SK-N-SH (cell line): ENCODE results near the gene RBBP5. TPM values are rescaled to one million over a fixed set of nuclear protein-coding genes. Genes with fewer than 3 reads are reported as not detected.

Experiments used
- CTCF ChIA-PET: fragments of 300-600, 350-600 bp; formaldehyde crosslinking; extraction: SDS; loops from one replicate; lab custom pipeline; 2021; lab: Yijun Ruan, JAX
- POLR2A ChIA-PET: fragments of 350-600 bp; sonication (Branson Sonifier 250); formaldehyde crosslinking; extraction: SDS; loops from one replicate; lab custom pipeline; 2020; ENCODE audit warnings: antibody characterized with exemption, inconsistent platforms; lab: Yijun Ruan, JAX
- DNase-seq: peaks from one replicate; pipeline ENCODE4 v3.0.0; 2012
- H2AFZ ChIP-seq: fragments of 200-600 bp; sonication (generic); 2 replicates; pipeline ENCODE4 v1.8.1; 2016; ENCODE audit warnings: antibody characterized with exemption, mild to moderate bottlenecking, low read depth
- H3F3A ChIP-seq: fragments of 200-600 bp; sonication (generic); replicated peaks from 2 replicates; pipeline ENCODE3; 2016; ENCODE audit warnings: antibody characterized with exemption, mild to moderate bottlenecking; ENCODE audit not compliant: insufficient read depth
- H3K27ac ChIP-seq, 2 experiments: fragments of 200-500 bp in 1 of 2; fragments of 200-600 bp in 1 of 2; sonication (Bioruptor generic) in 1 of 2; sonication (generic), shearing (Covaris generic) in 1 of 2; 2 replicates each; pipeline versions ENCODE4 v1.5.1 to v1.6.1; 2014 to 2016; ENCODE audit warnings: low read depth in 2 of 2, inconsistent platforms in 1 of 2, low read length in 1 of 2, mild to moderate bottlenecking in 1 of 2, mixed read lengths in 1 of 2
- H3K27me3 ChIP-seq: fragments of 200-600 bp; sonication (generic), shearing (Covaris generic); 2 replicates; pipeline ENCODE4 v1.6.1; 2016; ENCODE audit warnings: mixed run types; ENCODE audit not compliant: insufficient read depth
- H3K36me3 ChIP-seq, 2 experiments: fragments of 200-500 bp in 1 of 2; fragments of 200-600 bp in 1 of 2; sonication (Bioruptor generic) in 1 of 2; sonication (generic) in 1 of 2; replicated peaks in 1 of 2; 2 replicates each; pipeline versions ENCODE3 to v1.5.1; 2014 to 2016; ENCODE audit warnings: low read length in 1 of 2, mild to moderate bottlenecking in 1 of 2; ENCODE audit not compliant: insufficient read depth in 2 of 2, control insufficient read depth in 1 of 2
- H3K4me1 ChIP-seq, 2 experiments: fragments of 200-500 bp in 1 of 2; fragments of 200-600 bp in 1 of 2; sonication (Bioruptor generic) in 1 of 2; sonication (generic), shearing (Covaris generic) in 1 of 2; 2 replicates each; pipeline versions ENCODE4 v1.5.1 to v1.6.1; 2014 to 2016; ENCODE audit warnings: low read depth in 1 of 2, low read length in 1 of 2, mixed run types in 1 of 2; ENCODE audit not compliant: insufficient read depth in 2 of 2, control insufficient read depth in 1 of 2
- H3K4me2 ChIP-seq: fragments of 200-600 bp; sonication (generic), shearing (Covaris generic); 2 replicates; pipeline ENCODE4 v1.6.1; 2017; ENCODE audit warnings: mixed run types
- H3K4me3 ChIP-seq, 2 experiments: fragments of 200-500 bp in 1 of 2; fragments of 200-600 bp in 1 of 2; sonication (Bioruptor generic) in 1 of 2; sonication (generic), shearing (Covaris generic) in 1 of 2; 2 replicates each; pipeline versions ENCODE4 v1.5.1 to v1.8.1; 2014 to 2016; ENCODE audit warnings: low read depth in 2 of 2, inconsistent platforms in 1 of 2, low read length in 1 of 2, mild to moderate bottlenecking in 1 of 2, mixed read lengths in 1 of 2, moderate library complexity in 1 of 2
- H3K79me2 ChIP-seq: fragments of 200-600 bp; sonication (generic); 2 replicates; pipeline ENCODE4 v1.8.1; 2017; ENCODE audit warnings: mild to moderate bottlenecking; ENCODE audit not compliant: insufficient read depth
- H3K9ac ChIP-seq: fragments of 200-600 bp; sonication (generic); 2 replicates; pipeline ENCODE4 v1.6.1; 2017; ENCODE audit warnings: mixed run types
- H3K9me2 ChIP-seq: fragments of 200-600 bp; sonication (generic); 2 replicates; pipeline ENCODE4 v1.6.1; 2017; ENCODE audit warnings: mixed run types
- H3K9me3 ChIP-seq: fragments of 200-600 bp; sonication (generic); 2 replicates; pipeline ENCODE4 v1.6.1; 2017; ENCODE audit warnings: mixed run types, mild to moderate bottlenecking, moderate library complexity
- H4K20me1 ChIP-seq: fragments of 200-600 bp; sonication (generic); 2 replicates; pipeline ENCODE4 v1.6.1; 2017; ENCODE audit warnings: mild to moderate bottlenecking, mixed run types; ENCODE audit not compliant: insufficient read depth
- CHD2 ChIP-seq: fragments of 150-350 bp; IDR thresholded peaks from 2 replicates; pipeline ENCODE4 v1.6.1; 2018; ENCODE audit warnings: low read length; ENCODE audit not compliant: partially characterized antibody
- CTCF ChIP-seq: fragments of 200-600 bp; sonication (generic); IDR thresholded peaks from 2 replicates; pipeline ENCODE4 v1.6.1; 2017; ENCODE audit warnings: antibody characterized with exemption, mild to moderate bottlenecking, moderate library complexity
- ELF1 ChIP-seq: IDR thresholded peaks from 2 replicates; pipeline ENCODE4 v1.4.0; 2012
- EP300 ChIP-seq, 2 experiments: IDR thresholded peaks; 2 replicates each; pipeline versions ENCODE4 v1.4.0 to v1.6.1; 2012; ENCODE audit warnings: borderline replicate concordance in 1 of 2, low read depth in 1 of 2, low read length in 1 of 2
- EZH2phosphoT487 ChIP-seq: fragments of 200-600 bp; sonication (generic); IDR thresholded peaks from 2 replicates; pipeline ENCODE4 v1.6.1; 2017; ENCODE audit warnings: low read depth, mixed run types, mild to moderate bottlenecking, antibody characterized with exemption, moderate library complexity, borderline replicate concordance
- FOSL2 ChIP-seq: IDR thresholded peaks from 2 replicates; pipeline ENCODE4 v1.4.0; 2012; ENCODE audit warnings: low read depth, mild to moderate bottlenecking, moderate library complexity, borderline replicate concordance
- FOXJ3 ChIP-seq: sonication (generic); formaldehyde crosslinking; IDR thresholded peaks from 2 replicates; pipeline ENCODE4 v1.5.1; 2020; ENCODE audit warnings: mild to moderate bottlenecking, missing genetic modification reagents
- FOXM1 ChIP-seq: IDR thresholded peaks from 2 replicates; pipeline ENCODE4 v1.4.0; 2012; ENCODE audit warnings: low read depth, mild to moderate bottlenecking
- GATA2 ChIP-seq: sonication (generic); formaldehyde crosslinking; IDR thresholded peaks from 2 replicates; pipeline ENCODE4 v1.5.0; 2020; ENCODE audit warnings: mild to moderate bottlenecking, missing genetic modification reagents
- IRF3 ChIP-seq: fragments of 150-350 bp; IDR thresholded peaks from 2 replicates; pipeline ENCODE4 v1.6.1; 2016; ENCODE audit warnings: mild to moderate bottlenecking, low read depth, low read length
- JUND ChIP-seq: IDR thresholded peaks from 2 replicates; pipeline ENCODE4 v1.4.0; 2012
- MAX ChIP-seq: IDR thresholded peaks from 2 replicates; pipeline ENCODE4 v1.4.0; 2012; ENCODE audit warnings: low read depth
- NRF1 ChIP-seq: IDR thresholded peaks from 2 replicates; pipeline ENCODE4 v1.6.1; 2012; ENCODE audit warnings: low read depth, mild to moderate bottlenecking, low read length
- POLR2AphosphoS5 ChIP-seq: IDR thresholded peaks from 2 replicates; pipeline ENCODE4 v1.6.1; 2012; ENCODE audit warnings: low read depth, low read length
- RAD21 ChIP-seq: IDR thresholded peaks from 2 replicates; pipeline ENCODE4 v1.6.1; 2012; ENCODE audit warnings: mild to moderate bottlenecking, low read length
- RCOR1 ChIP-seq: fragments of 150-350 bp; IDR thresholded peaks from 2 replicates; pipeline ENCODE4 v1.6.1; 2017; ENCODE audit warnings: antibody characterized with exemption, low read length
- REST ChIP-seq: IDR thresholded peaks from 2 replicates; pipeline ENCODE4 v1.6.1; 2012; ENCODE audit warnings: mild to moderate bottlenecking, low read depth, low read length, moderate library complexity
- SIN3A ChIP-seq: IDR thresholded peaks from 2 replicates; pipeline ENCODE4 v1.6.1; 2012; ENCODE audit warnings: low read depth, mild to moderate bottlenecking, low read length, moderate library complexity, borderline replicate concordance
- SMC3 ChIP-seq: IDR thresholded peaks from 2 replicates; pipeline ENCODE4 v1.6.1; 2012; ENCODE audit warnings: low read depth, low read length, improper control_type of control experiment
- TEAD4 ChIP-seq: IDR thresholded peaks from 2 replicates; pipeline ENCODE4 v1.4.0; 2012; ENCODE audit warnings: mild to moderate bottlenecking, borderline replicate concordance; ENCODE audit not compliant: insufficient read depth
- USF1 ChIP-seq: IDR thresholded peaks from 2 replicates; pipeline ENCODE4 v1.4.0; 2012; ENCODE audit warnings: low read depth, borderline replicate concordance
- WGBS: methylation state at CpG from one replicate; pipeline ENCODE4 v1.1.6; 2017; ENCODE audit warnings: low lambda C conversion rate; 5-methylcytosine and 5-hydroxymethylcytosine counted together
- polyA plus RNA-seq, 3 experiments: library from polyadenylated mRNA; depleted of rRNA; stranded (reverse); fragments of >200 nt; gene quantifications; 2 replicates each; pipeline ENCODE4 v1.2.3, GENCODE V29; 2012

Gene RBBP5
- polyA plus RNA-seq, 1 of the 3 experiments (the other 2 are of a cell fraction): 5.7 TPM

- TF ChIP-seq IRF3 (no peak), SMC3 (no peak), EP300 (IDR thresholded peaks at IDR 0.05; ENCODE audit: borderline replicate concordance in 1 of 2, low read depth in 1 of 2, low read length in 1 of 2) (peak in 1 of 2 experiments; percentile 26; a peak in 1 of 4 replicates), CTCF (no peak), GATA2 (no peak)
These were observed 23.0 kb upstream of the RBBP5 start (continued) for GRCh38 chr1:205144751-205145150.

GRCh38 chr1:205144046-205144720 is 22.4 kb upstream of the RBBP5 start:
- ChIA-PET POLR2A (no interaction called here), CTCF (interaction anchor here (0.6 to 5.0 kb wide), 12 partner anchors 10 to 380 kb away, joined by 3 to 23 read pairs (median 4); no protein-coding TSS in a partner anchor)
- no peaks in the 10 kb centered on the region for H3K9me3 ChIP-seq
- H3K4me3 ChIP-seq: no peak overlapping the region
- H3K27me3 ChIP-seq: no peaks in the 10 kb centered on the region
- H3K79me2 ChIP-seq: no peaks in the 10 kb centered on the region
- WGBS: 100% methylated on average over 1 of the region's 1 CpG
- H3K36me3 ChIP-seq: peaks cover 9% of the 10 kb centered on the region in 2 experiments
- no peaks in the 10 kb centered on the region for H3K9me2 ChIP-seq
- peak overlapping the region; percentile 13; the same call in 1 of the 2 replicates for H3K9ac ChIP-seq
- H2AFZ ChIP-seq: no peak overlapping the region
- H3K4me2 ChIP-seq: peak overlapping the region; percentile 18; the same call in 1 of the 2 replicates
- peaks cover 5 to 16% of the 10 kb centered on the region in 2 experiments for H3K4me1 ChIP-seq
- no peaks in the 10 kb centered on the region for H4K20me1 ChIP-seq
- TF ChIP-seq RAD21: no peak
- no peak for TF ChIP-seq POLR2AphosphoS5
- TF ChIP-seq NRF1: no peak
- no peak for TF ChIP-seq FOXJ3 (CRISPR knock-in tag)
- TF ChIP-seq EZH2phosphoT487: no peak
- no peak for TF ChIP-seq JUND
- no peak for TF ChIP-seq USF1
- TF ChIP-seq TEAD4: no peak
- no peak for TF ChIP-seq FOSL2
- TF ChIP-seq IRF3: no peak
- TF ChIP-seq ELF1: no peak
- TF ChIP-seq FOXM1: no peak
- no peak for TF ChIP-seq CHD2
- TF ChIP-seq RCOR1: no peak
- TF ChIP-seq MAX: no peak
- no peak for TF ChIP-seq SIN3A
- no peak for TF ChIP-seq REST
- no peak for DNase-seq
- peaks cover 29% of the 10 kb centered on the region for H3F3A ChIP-seq
- H3K27ac ChIP-seq: peak overlapping the region; percentile 71 to 78; a peak in 3 of 4 replicates
